Mucosa of rectum (tissue), 2 donors: ENCODE data around the gene HECW1.

ENCODE experiments used
- H3K27ac ChIP-seq, 2 donors: one replicate each; pipeline ENCODE4 v1.7.0; 2013; ENCODE audit warnings: inconsistent platforms in 2 of 2, low read depth in 2 of 2, low read length in 2 of 2
- H3K27me3 ChIP-seq, 2 donors: one replicate each; pipeline ENCODE4 v1.7.0; 2013; ENCODE audit warnings: low read length in 2 of 2; ENCODE audit not compliant: control insufficient read depth in 2 of 2, insufficient read depth in 2 of 2
- H3K36me3 ChIP-seq, 2 donors: one replicate each; pipeline ENCODE4 v1.7.0; 2013; ENCODE audit warnings: low read length in 2 of 2; ENCODE audit not compliant: control insufficient read depth in 2 of 2, insufficient read depth in 2 of 2
- H3K4me1 ChIP-seq, 2 donors: one replicate each; pipeline ENCODE4 v1.7.0; 2013; ENCODE audit warnings: low read length in 2 of 2, mild to moderate bottlenecking in 1 of 2; ENCODE audit not compliant: control insufficient read depth in 2 of 2, insufficient read depth in 2 of 2
- H3K4me3 ChIP-seq, 2 donors: one replicate each; pipeline ENCODE4 v1.7.0; 2013; ENCODE audit warnings: low read length in 2 of 2
- H3K9ac ChIP-seq, 2 donors: one replicate each; pipeline ENCODE4 v1.7.0; 2013; ENCODE audit warnings: low read length in 2 of 2, low read depth in 1 of 2, mild to moderate bottlenecking in 1 of 2
- H3K9me3 ChIP-seq, 2 donors: one replicate each; pipeline ENCODE4 v1.7.0; 2013; ENCODE audit warnings: low read length in 2 of 2; ENCODE audit not compliant: control insufficient read depth in 2 of 2
- donor health status: healthy.
- donor health status: Normal muscosa, but diverticular disease.

The HECW1 gene

GRCh38 chr7:43169076-43169475 is 56.6 kb downstream of the HECW1 start:
- H3K27me3 ChIP-seq: no peaks in the 10 kb centered on the region
- H3K9me3 ChIP-seq: no peaks in the 10 kb centered on the region

DNA sequence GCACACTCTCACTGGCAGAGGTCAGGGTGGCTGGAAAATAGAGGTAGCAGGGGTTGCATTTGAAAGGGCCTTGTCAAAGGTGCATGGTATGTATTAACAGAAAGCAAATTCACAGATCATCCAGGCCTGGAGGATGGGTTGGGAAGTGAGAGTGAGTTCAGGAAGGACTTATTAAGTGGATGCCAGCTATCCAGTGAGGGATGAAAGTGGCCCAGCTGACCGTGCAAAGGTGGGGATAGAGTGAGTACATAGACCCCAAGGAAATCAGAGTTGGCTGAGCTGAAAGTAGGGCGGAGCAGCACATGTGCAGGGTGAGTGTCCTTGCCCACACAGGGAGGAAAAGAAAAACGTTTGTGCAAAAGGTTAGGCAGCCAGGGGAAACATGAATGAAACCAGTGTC is 58.1 kb downstream of the HECW1 start:
- no peak overlapping the region for H3K27ac ChIP-seq
- H3K36me3 ChIP-seq: no peaks in the 10 kb centered on the region
- no peak overlapping the region for H3K4me3 ChIP-seq
- no peak overlapping the region for H3K9ac ChIP-seq
- no peaks in the 10 kb centered on the region for H3K9me3 ChIP-seq
- H3K27me3 ChIP-seq: no peaks in the 10 kb centered on the region
- H3K4me1 ChIP-seq: no peaks in the 10 kb centered on the region

More at GRCh38 chr7:43169076-43169475, 56.6 kb downstream of the HECW1 start:
- H3K9ac ChIP-seq: no peak overlapping the region
- no peak overlapping the region for H3K27ac ChIP-seq
- H3K4me3 ChIP-seq: no peak overlapping the region
- no peaks in the 10 kb centered on the region for H3K36me3 ChIP-seq
- no peaks in the 10 kb centered on the region for H3K4me1 ChIP-seq

GRCh38 chr7:43175570-43176200 is 63.2 kb downstream of the HECW1 start:
- H3K27me3 ChIP-seq: no peaks in the 10 kb centered on the region
- no peak overlapping the region for H3K4me3 ChIP-seq
- H3K27ac ChIP-seq: no peak overlapping the region
- H3K36me3 ChIP-seq: no peaks in the 10 kb centered on the region
- no peaks in the 10 kb centered on the region for H3K4me1 ChIP-seq
- H3K9ac ChIP-seq: no peak overlapping the region
- H3K9me3 ChIP-seq: no peaks in the 10 kb centered on the region

GRCh38 chr7:43179393-43179792 is 66.9 kb downstream of the HECW1 start:
- Histone ChIP-seq H3K27ac (no peak overlapping the region), H3K4me1 (no peaks in the 10 kb centered on the region), H3K9me3 (no peaks in the 10 kb centered on the region), H3K36me3 (no peaks in the 10 kb centered on the region), H3K9ac (no peak overlapping the region), H3K4me3 (no peak overlapping the region), H3K27me3 (no peaks in the 10 kb centered on the region)

DNA sequence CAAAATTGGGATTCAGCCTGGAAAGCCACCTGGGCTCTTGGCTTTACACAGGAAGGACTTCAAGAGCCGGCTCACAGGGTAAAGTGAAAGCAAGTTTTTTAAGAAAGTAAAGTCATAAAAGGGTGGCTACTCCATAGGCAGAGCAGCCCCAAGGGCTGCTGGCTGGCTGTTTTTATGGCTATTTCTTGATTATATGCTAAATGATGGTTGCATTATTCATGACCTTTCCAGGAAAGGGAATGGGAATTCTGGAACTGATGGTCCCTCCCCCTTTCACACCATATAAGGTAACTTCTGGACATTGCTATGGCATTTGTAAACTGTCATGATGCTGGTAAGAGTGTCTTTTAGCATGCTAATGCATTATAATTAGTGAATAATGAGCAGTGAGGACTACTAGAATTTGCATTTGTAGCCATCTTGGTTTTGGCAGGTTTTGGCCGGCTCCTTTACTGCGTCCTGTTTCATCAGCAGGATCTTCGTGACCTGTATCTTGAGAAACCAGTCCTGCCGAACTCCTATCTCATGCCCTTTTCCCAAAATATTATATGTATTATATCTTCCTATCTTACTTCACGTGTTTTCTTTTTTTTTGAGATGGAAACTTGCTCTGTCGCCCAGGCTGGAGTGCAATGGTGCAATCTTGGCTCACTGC is 80.5 kb downstream of the HECW1 start:
- no peaks in the 10 kb centered on the region for H3K9me3 ChIP-seq
- H3K9ac ChIP-seq: no peak overlapping the region
- H3K27ac ChIP-seq: no peak overlapping the region
- no peaks in the 10 kb centered on the region for H3K36me3 ChIP-seq
- H3K4me3 ChIP-seq: no peak overlapping the region
- H3K4me1 ChIP-seq: no peaks in the 10 kb centered on the region
- H3K27me3 ChIP-seq: no peaks in the 10 kb centered on the region

- Histone ChIP-seq H3K9ac (no peak overlapping the region), H3K27ac (no peak overlapping the region), H3K9me3 (no peaks in the 10 kb centered on the region), H3K27me3 (peaks cover 0 to under 1% of the 10 kb centered on the region in 2 donors), H3K36me3 (no peaks in the 10 kb centered on the region), H3K4me1 (no peaks in the 10 kb centered on the region), H3K4me3 (no peak overlapping the region)
These were observed 81.4 kb downstream of the HECW1 start for GRCh38 chr7:43193893-43194292.

- Histone ChIP-seq H3K36me3 (no peaks in the 10 kb centered on the region), H3K4me3 (no peak overlapping the region), H3K9ac (no peak overlapping the region), H3K4me1 (no peaks in the 10 kb centered on the region), H3K27ac (no peak overlapping the region), H3K9me3 (no peaks in the 10 kb centered on the region), H3K27me3 (peaks cover 0 to 3% of the 10 kb centered on the region in 2 donors)
These were observed 82.8 kb downstream of the HECW1 start for GRCh38 chr7:43195256-43195655.

DNA sequence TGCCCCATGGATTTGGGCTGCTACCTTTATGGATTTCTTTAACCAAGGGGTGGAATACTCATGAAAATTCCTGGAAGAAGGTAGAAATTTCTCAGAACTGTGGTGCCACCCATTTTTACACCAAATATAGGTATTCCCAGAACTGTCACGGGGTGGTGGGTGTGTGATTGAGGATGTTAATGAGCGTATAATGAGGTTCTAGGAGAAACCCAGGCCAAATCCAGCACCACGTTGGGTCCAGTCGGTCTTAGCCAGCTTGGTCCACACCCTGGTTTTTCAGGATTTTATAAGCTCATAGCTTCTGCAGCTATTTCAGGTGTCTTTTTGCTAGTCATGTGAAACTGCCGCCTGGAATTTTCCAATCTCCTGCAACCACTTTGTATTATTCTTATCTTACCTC is 83.3 kb downstream of the HECW1 start:
- no peak overlapping the region for H3K9ac ChIP-seq
- peaks cover 0 to 3% of the 10 kb centered on the region in 2 donors for H3K27me3 ChIP-seq
- H3K9me3 ChIP-seq: no peaks in the 10 kb centered on the region
- H3K36me3 ChIP-seq: no peaks in the 10 kb centered on the region
- no peak overlapping the region for H3K27ac ChIP-seq
- H3K4me1 ChIP-seq: no peaks in the 10 kb centered on the region
- H3K4me3 ChIP-seq: no peak overlapping the region

DNA sequence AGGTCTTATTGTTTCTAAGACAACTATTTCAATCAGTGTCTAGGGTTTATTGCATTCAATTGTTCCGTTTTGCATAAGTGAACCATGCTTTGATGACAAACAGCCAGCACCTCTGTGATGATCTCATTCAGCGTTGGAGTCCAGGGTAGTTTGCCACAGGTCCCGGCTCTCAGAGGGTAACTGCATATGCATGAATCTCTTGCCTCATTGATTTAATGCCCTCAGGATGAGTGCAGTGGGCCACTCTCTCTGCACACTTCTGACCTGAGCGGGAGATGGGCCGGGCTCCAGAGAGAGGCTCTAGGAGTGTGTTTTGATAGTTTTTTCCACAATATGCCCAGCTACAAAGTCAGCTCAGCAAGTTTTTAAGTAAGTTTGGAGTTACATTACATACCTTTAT is 83.9 kb downstream of the HECW1 start:
- Histone ChIP-seq H3K27ac (no peak overlapping the region), H3K27me3 (peaks cover 0 to 3% of the 10 kb centered on the region in 2 donors), H3K4me3 (no peak overlapping the region), H3K36me3 (no peaks in the 10 kb centered on the region), H3K9ac (no peak overlapping the region), H3K4me1 (no peaks in the 10 kb centered on the region), H3K9me3 (no peaks in the 10 kb centered on the region)

- H3K9me3 ChIP-seq: no peaks in the 10 kb centered on the region
- H3K27ac ChIP-seq: no peak overlapping the region
- no peaks in the 10 kb centered on the region for H3K36me3 ChIP-seq
- H3K4me3 ChIP-seq: no peak overlapping the region
- H3K9ac ChIP-seq: no peak overlapping the region
- peaks cover 0 to 3% of the 10 kb centered on the region in 2 donors for H3K27me3 ChIP-seq
- H3K4me1 ChIP-seq: no peaks in the 10 kb centered on the region
These were observed 85.6 kb downstream of the HECW1 start for GRCh38 chr7:43198016-43198415.
